Activated CD4-positive, alpha-beta T cell treated with anti-CD3 and anti-CD28 coated beads for 1 hour (primary cell): ENCODE measurements around the gene TMEM270.
"Not testable (repeated sequence)": the region's sequence is repeated elsewhere in the genome, so short reads cannot be mapped to it uniquely, and the experiment has no call there.

Experiments used
- DNase-seq: peaks from one replicate; pipeline ENCODE4 v3.0.0-alpha.2; 2020

Gene TMEM270

GRCh38 chr7:73864981-73865711 is 4.2 kb downstream of the TMEM270 start:
- no peak for DNase-seq

- no peak for DNase-seq
Observed at GRCh38 chr7:73865738-73866445, 4.9 kb downstream of the TMEM270 start.

DNA sequence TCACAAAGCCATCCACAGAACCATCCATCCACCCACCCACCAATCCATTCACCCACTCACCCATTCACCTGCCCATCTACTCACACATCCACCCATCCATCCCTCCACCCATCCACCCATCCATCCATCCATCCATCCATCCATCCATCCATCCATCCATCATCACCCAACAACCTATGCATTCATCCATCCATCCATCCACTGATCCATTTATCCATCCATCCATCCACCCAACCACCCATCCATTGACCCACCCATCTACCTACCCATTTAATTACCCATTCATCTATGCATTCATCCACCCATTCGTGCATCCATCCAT is 5.4 kb downstream of the TMEM270 start:
- no peak for DNase-seq

DNA sequence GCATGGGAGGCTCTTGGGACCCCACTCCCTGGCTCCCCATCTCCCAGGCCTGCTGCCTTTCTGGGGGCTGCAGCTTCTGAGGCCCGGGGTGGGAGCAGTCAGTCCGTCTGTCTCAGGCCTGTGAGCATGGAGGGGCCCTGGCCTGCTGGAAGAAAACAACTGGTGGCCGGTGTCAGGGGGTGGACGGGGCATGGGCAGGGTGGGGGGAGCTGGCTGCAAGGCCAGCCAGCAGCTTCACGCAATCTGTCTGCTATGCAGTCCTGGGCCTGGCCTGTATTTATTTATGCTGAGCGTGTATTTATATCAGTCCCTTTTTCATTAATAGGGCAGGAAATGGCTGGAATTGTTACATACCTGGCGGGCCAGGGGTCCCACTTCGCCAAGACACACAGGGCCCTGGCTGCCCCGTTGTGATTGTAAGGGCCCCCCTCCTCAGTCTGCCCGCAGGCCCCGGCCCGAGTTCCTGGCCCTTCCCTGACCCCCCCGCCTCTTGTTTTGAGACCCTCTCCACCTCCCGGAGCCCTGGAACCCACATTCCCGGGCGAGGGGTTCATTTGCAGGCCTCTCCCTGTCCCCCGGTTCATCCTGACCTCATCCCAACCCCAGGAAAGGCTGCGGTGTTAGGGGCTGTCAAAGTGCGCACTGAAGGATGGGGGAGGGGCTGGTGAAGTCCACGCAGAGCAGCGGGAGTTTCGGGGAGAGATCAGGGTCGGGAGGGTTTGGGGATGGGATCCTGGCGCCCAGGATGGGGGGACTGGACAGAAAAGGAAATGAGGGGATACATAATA is 8.2 kb downstream of the TMEM270 start:
- DNase-seq: no peak

DNA sequence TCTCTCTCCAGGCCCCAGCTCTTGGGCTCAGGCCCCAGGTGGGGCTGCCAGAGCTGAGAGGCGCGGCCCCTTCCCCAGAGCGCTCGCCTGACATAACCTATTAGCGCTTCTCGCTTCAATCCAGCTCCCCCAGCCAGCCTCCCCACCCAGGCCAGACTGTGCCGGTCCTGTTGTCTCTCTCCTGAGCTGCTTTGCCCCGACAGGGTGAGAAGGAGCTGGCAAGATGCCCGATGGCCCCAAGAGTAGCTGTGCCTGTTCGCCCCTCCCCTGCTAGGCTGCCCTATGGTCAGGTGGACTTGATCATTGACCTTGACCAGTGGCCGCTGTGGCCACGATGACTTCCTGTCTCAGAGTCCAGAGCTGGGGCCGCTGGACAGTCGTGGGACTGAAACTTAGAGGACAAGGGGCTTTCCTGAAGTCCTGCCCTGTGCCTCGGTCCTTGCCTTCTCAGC is 9.1 kb downstream of the TMEM270 start:
- no peak for DNase-seq

GRCh38 chr7:73871163-73872011 is 10.4 kb downstream of the TMEM270 start:
- DNase-seq: no peak

GRCh38 chr7:73872056-73872908 is 11.3 kb downstream of the TMEM270 start:
- DNase-seq: no peak

- DNase-seq: no peak
Observed at GRCh38 chr7:73876361-73876760, 15.4 kb downstream of the TMEM270 start.

DNA sequence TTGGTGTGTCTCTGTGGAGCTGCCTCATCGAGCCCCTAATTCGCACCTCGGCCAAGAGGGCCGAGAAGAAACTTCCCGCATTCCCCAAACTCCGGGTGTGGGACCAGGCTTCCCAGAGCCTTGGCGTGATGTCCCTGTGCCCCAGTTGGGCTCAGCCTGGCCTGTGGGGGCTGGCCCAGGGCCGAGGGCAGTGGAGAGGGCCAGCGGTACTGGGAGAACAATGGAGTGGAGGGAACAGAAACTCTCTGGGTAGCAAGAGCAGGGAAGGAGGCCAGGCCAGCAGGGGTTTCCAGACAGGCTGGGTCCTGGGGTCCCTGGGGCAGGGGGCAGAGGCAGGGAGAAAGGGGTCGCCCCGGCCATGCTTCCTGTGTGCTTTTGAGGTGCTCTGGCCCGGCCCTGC is 16.0 kb downstream of the TMEM270 start:
- DNase-seq: no peak

DNA sequence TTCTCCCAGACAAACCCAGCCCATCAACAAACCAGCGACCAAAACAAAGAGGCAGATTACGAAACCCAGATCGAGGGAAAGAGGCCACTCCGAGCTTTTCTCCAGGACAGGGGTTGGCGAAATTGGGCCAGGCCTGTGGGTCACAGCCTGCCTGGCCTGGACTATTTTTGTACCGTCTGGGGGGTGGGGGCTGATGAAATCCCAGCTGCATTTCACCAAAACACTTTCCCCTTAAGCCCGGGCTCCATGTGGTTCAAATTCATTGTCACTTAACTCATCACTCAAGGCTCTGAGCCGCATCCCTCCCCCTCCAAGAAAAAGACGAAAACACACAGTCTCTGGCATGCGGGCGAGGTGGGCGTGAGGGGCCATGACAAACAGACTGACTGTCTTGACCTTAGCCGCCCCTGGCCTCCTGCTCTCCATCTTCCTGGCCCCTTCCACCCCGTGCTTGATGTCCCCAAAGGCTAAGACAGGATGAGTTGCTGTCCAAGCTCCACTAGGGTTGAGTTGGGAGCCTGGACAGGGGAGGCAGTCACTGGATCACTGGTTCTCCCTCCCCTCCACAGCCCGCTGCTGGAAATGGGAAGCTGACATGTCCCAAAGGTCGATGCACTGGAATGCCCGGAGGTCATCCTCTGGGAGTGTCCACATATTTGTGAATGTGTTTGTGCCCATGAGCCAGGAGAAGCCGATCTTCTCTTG is 19.2 kb downstream of the TMEM270 start:
- DNase-seq: no peak

DNA sequence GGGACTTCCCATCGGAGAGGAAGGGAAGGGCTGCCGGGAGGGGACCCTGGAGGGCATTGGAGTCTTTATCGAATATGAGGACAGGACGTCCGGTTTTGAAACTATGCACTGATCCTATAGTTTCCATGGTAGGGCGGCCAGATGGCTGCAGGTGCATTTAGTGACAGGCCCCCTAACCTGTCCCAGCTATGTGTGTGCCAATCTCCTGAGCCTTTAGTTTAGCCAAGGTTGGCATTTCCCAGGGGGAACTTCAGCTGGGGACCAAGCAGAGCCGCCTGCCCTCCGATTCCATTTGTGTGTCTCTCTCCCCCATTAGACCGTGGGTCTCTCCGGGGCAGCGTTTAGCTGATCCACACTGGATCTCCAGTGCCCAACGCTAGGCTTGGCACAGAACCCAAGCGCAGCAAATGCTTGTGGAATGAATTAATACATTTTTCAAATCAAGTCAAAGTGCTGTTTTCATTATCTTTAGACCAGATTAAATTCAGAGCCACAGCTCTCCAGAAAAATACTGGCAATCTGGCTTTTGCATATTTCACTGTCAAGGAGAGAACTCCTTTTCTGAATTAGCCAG is 19.9 kb downstream of the TMEM270 start:
- DNase-seq: no peak

DNA sequence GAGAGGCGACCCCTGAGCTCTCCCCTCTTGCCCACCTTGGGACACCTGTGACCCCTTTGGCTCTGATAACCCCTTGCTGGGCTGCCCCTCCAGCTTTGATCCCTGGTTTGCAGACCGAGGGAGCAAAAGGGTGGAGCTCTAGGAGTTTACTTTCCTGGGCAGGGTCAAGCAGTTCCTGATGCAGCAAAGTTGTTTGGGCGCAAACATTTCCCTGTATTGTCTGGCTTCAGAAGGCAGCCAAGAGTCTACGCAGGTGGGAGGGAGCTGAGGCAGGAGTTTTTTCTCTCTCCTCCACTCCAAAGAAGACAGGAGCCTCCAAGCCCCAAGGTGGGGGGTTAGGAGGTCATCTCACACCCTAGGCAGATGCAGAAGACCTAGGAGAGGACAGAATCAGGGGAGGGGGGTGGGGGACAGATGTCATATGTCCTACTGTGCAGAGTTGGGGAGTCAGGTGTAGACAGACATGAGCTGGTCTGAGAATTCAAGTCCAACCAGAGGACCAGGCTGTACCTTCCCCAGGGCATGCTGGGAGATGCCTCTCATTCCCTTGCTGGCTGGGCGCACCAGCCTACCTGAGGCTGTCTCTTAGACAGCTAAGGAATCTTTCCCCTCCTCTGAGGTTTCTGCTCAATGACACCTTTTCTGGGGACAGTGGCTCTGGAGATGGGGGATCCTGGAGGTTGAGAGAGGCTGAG is 20.5 kb downstream of the TMEM270 start:
- no peak for DNase-seq

- no peak for DNase-seq
Observed at GRCh38 chr7:73882047-73882402, 21.1 kb downstream of the TMEM270 start.

DNA sequence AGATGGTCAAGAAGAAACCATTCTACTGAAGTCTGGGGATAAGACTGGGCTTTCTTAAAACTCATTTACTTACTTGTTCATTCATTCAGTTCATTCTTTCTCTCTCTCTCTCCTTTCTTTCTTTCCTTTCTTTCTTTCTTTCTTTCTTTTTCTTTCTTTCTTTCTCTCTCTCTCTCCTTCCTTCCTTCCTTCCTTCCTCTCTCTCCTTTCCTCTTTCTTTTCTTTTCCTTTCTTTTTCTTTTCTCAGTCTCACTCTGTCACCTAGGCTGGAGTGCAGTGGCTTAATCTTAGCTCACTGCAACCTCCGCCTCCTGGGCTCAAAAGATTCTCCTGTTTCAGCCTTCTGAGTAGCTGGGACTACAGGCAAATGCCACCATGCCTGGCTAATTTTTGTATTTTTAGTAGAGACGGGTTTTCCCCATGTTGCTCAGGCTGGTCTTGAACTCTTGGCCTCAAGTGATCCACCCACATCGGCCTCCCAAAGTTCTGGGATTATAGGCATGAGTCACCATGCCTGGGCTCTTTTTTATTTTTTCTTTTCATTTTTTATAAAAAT is 24.0 kb downstream of the TMEM270 start:
- DNase-seq: not testable (repeated sequence)

DNA sequence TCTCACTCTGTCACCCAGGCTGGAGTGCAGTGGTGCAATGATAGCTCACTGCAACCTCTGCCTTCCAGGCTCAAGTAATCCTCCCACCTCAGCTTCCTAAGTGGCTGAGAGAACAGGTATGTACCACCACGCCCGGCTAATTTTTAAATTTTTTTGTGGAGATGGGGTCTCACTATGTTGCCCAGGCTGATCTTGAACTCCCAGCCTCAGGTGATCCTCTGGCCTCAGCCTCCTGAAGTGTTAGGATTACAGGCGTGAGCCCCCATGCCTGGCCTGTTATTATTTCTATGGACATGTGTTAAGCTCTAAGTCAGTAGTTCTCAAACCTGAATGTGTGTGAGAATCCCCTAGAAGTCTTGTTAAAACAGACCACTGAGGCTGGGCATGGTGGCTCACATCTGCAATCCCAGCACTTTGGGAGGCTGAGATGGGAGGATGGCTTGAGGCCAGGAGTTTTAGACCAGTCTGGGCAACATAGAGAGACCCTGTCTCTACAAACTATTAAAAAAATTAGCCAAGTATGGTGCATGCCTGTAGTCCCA is 24.5 kb downstream of the TMEM270 start:
- no peak for DNase-seq

DNA sequence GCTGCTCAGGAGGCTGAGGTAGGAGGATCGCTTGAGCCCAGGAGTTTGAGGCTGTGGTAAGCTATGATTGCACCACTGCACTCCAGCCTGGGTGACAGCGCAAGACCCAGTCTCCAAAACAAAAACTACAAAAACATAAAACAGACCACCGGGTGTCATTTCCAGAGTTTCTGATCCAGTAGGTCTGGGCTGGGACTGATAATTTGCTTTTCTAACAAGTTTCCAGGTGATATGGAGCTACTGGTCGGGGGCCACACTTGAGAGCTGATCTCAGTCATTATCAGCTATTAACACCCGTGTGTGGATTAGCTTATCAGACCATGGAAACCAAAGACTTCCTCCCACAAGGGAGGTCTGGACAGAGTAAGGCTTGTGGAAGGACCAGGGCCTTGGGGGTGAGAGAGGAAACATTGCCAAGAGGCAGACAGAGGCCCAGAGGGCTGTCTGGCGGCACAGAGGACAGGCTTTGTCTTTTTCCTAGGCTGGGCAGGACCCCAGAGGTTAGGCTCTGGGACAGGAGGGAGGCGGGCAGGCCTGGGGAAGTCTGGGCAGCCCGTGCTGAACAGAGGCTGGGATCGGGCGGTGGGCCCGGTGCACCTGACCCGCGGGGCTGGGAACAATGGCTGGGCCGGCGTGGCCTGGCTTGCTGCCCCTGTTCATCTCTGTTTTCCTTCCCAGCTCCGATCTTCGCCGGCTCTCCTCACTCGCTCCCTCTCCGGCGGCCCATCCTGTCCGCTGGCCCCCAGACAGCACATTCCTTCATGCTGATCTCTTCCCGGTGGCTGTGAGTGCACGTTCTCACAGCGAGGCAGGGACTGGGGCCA is 25.2 kb downstream of the TMEM270 start:
- DNase-seq: no peak

- no peak for DNase-seq
Observed at GRCh38 chr7:73887762-73888161, 26.8 kb downstream of the TMEM270 start.

GRCh38 chr7:73888959-73889358 is 28.0 kb downstream of the TMEM270 start:
- DNase-seq: no peak
